Activated CD8-positive, alpha-beta T cell treated with anti-CD3 and anti-CD28 coated beads for 36 hours (primary cell): ENCODE measurements around the gene IGFALS. TPM values are rescaled to one million over a fixed set of nuclear protein-coding genes. Genes with fewer than 3 reads are reported as not detected.

Experiments
- ATAC-seq: fragments of 200-7000 bp; cut with Tn5 transposase; one replicate; pipeline ENCODE4 v1.10.0; 2021; ENCODE audit warnings: mild to moderate bottlenecking, moderate library complexity
- CTCF ChIA-PET: fragments of 350-600 bp; sonication (Branson Sonifier 250); formaldehyde crosslinking; loops from one replicate; lab custom pipeline; 2021; ENCODE audit warnings: antibody characterized with exemption; lab: Charles Lee
- POLR2A ChIA-PET: fragments of 350-600 bp; sonication (Branson Sonifier 250); formaldehyde crosslinking; loops from one replicate; lab custom pipeline; 2021; ENCODE audit warnings: antibody characterized with exemption; lab: Charles Lee
- DNase-seq: peaks from one replicate; pipeline ENCODE4 v3.0.0-alpha.2; 2020
- H3K27ac Mint-ChIP-seq: one replicate; pipeline ENCODE4 v1.8.0; 2021; ENCODE audit warnings: mild to moderate bottlenecking, mixed read lengths
- H3K27me3 Mint-ChIP-seq: one replicate; pipeline ENCODE4 v1.8.0; 2021; ENCODE audit warnings: mixed read lengths
- H3K36me3 Mint-ChIP-seq: one replicate; pipeline ENCODE4 v1.8.0; 2021; ENCODE audit warnings: low read depth, mixed read lengths
- H3K4me1 Mint-ChIP-seq: one replicate; pipeline ENCODE4 v1.8.0; 2021; ENCODE audit warnings: low read depth, mixed read lengths
- H3K4me3 Mint-ChIP-seq: one replicate; pipeline ENCODE4 v1.8.0; 2021; ENCODE audit warnings: mild to moderate bottlenecking, moderate library complexity, mixed read lengths
- H3K9me3 Mint-ChIP-seq: one replicate; pipeline ENCODE4 v1.8.0; 2021; ENCODE audit warnings: mixed read lengths
- intact Hi-C: fragments of 100-400 bp; cut with micrococcal nuclease; formaldehyde crosslinking; loops from one replicate; pipeline ENCODE4 v1.10.0; 2022
- total RNA-seq, 2 experiments: library from RNA; stranded (reverse); gene quantifications; one replicate each; pipeline ENCODE4 v1.2.3, GENCODE V29; 2021
- TF ChIP-seq, protein P1 (sequence below): fragments of 200-600 bp; IDR thresholded peaks from one replicate; pipeline ENCODE4 v1.8.0; 2022; ENCODE audit warnings: antibody characterized with exemption, mild to moderate bottlenecking

Gene IGFALS
- not detected for total RNA-seq

DNA sequence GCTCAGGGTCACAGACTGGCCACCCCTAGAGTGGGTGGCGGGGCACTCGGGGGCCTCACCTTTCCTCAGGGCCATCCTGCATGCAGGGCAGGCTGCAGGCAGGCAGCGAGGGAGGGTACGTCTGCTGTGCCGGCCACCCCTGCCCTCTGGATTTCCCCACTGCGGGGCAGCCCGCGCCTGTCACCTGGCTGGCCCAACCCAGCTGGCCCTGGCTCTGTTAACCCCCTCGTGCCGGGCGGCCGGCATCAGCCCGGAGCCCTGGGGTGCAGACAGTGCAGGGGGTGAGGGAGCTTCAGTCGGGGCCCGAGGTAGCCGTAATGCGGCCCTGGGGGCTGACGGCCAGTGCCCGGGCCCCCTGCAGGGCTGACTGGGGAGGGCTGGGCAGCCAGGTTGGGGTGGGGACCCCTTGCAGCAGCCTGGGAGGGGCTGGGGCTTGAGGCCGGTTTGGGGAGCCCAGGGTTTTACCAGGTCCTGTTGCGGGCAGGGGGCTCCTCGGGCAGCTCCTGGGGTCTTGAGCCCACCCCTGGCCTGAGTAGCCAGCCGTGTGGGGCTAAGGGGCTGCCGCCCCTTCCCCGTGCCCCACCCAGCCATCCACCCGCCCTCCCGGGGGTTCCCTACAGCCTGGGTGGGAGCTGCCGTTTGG lies at the start of gene IGFALS:
IGFALS (minus strand) TSS at position 128 of the 643 bp plus-strand sequence; CDS start at position 75, 53 bp downstream.
- DNase-seq: no peak
- Mint-ChIP-seq H3K9me3 (peaks cover 5% of the 10 kb centered on the region), H3K4me3 (no peak within 1 kb of the TSS), H3K36me3 (peaks cover 7% of the 10 kb centered on the region), H3K4me1 (no peaks in the 10 kb centered on the region), H3K27ac (no peak within 1 kb of the TSS), H3K27me3 (no peaks in the 10 kb centered on the region)
- intact Hi-C loops: no loop called here
- ATAC-seq: no peak
- POLR2A ChIA-PET: interaction anchor here (1.7 kb wide), 1 partner anchor 19 kb away, joined by 3 read pairs; no protein-coding TSS in a partner anchor
- TF ChIP-seq, protein P1, sequence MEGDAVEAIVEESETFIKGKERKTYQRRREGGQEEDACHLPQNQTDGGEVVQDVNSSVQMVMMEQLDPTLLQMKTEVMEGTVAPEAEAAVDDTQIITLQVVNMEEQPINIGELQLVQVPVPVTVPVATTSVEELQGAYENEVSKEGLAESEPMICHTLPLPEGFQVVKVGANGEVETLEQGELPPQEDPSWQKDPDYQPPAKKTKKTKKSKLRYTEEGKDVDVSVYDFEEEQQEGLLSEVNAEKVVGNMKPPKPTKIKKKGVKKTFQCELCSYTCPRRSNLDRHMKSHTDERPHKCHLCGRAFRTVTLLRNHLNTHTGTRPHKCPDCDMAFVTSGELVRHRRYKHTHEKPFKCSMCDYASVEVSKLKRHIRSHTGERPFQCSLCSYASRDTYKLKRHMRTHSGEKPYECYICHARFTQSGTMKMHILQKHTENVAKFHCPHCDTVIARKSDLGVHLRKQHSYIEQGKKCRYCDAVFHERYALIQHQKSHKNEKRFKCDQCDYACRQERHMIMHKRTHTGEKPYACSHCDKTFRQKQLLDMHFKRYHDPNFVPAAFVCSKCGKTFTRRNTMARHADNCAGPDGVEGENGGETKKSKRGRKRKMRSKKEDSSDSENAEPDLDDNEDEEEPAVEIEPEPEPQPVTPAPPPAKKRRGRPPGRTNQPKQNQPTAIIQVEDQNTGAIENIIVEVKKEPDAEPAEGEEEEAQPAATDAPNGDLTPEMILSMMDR: no peak
- CTCF ChIA-PET: no interaction called here

DNA sequence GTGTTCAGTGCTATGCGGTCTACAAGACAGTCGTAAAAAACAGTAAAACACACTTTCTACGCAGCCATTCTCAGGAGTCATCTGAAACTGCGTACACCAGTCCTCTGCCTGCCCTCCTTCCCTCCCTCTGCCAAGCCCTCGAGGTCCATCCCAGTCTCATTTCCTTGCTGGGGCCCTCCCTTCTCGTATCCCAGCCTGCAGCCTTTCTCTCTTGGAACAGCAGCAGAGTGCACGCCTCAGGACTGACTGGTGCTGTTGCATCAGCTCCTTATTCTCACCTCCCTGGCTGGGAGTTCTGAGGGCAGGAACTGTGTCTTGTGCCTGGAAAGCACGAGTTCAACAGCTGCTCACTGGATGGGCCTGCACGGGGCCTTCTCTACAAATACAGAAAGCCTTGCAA lies 46.0 kb upstream of the IGFALS start:
- DNase-seq (no peak), ATAC-seq (no peak)
- POLR2A ChIA-PET: no interaction called here
- Mint-ChIP-seq H3K4me3 (no peak overlapping the region), H3K36me3 (no peaks in the 10 kb centered on the region), H3K27ac (no peak overlapping the region), H3K9me3 (no peaks in the 10 kb centered on the region), H3K4me1 (no peaks in the 10 kb centered on the region), H3K27me3 (no peaks in the 10 kb centered on the region)
- CTCF ChIA-PET: no interaction called here
- intact Hi-C loops: no loop called here
- TF ChIP-seq, protein P1: no peak

DNA sequence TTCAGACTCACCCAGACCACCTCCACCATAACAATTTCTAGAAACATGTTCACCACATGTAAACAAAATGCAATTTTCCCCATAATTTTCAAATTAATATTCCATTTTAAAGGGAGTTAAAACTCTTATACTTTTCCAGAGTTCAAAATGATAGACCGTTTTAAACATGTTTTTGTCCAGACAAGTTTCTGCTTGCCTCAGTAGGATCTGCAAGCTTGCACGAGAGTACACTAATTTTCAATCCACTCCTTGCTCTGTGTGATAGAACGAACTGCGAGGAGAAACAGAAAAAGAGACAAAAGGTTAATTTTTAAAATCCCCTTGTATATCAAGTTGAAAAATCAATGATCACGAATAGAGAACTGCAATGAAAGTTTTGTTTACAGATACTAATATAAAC lies 40.6 kb upstream of the IGFALS start:
- Mint-ChIP-seq H3K27me3 (no peaks in the 10 kb centered on the region), H3K4me1 (peaks cover 12% of the 10 kb centered on the region), H3K27ac (no peak overlapping the region), H3K4me3 (no peak overlapping the region), H3K36me3 (peaks cover 2% of the 10 kb centered on the region), H3K9me3 (no peaks in the 10 kb centered on the region)
- intact Hi-C loops: no loop called here
- no peak for DNase-seq
- TF ChIP-seq, protein P1: no peak
- CTCF ChIA-PET: interaction anchor here (0.9 kb wide), 1 partner anchor 9 kb away, joined by 3 read pairs; no protein-coding TSS in a partner anchor
- POLR2A ChIA-PET: no interaction called here
- no peak for ATAC-seq

DNA sequence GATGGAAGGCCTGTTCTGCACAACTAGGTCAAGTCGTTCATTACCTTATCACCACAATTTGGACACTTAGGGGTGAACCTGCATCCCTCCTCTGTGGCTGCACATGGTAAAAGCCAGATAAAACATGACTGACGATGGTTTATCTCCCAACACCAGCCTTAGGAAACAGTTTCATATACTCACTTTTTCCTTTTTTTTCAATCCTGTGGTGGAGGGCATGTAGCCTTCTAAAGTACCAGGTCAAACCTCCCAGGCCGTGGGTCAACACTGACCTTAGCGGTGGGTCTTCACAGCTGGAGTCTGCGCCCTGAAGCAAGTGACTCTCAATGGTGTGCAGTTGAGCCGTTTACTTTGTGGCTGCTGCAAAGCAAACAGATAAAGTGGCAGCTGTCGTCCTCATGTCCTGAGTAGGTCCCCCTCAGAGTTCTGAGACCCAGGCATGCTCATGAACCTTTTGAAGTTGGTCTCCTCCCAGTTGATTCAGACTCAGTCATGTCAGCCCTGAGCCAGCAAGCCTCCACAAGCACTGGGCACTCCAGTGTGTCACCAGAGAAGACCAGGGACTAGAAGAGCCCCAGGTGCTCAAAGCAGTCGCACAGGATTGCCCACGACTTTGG lies 39.4 kb upstream of the IGFALS start:
- no peak overlapping the region for H3K4me3 Mint-ChIP-seq
- TF ChIP-seq, protein P1: no peak
- intact Hi-C loops: no loop called here

More for the DNA sequence above, 39.4 kb upstream of the IGFALS start:
- H3K27me3 Mint-ChIP-seq: no peaks in the 10 kb centered on the region
- H3K9me3 Mint-ChIP-seq: no peaks in the 10 kb centered on the region
- CTCF ChIA-PET: no interaction called here
- H3K27ac Mint-ChIP-seq: no peak overlapping the region
- POLR2A ChIA-PET: no interaction called here
- H3K4me1 Mint-ChIP-seq: peaks cover 22% of the 10 kb centered on the region
- peaks cover 2% of the 10 kb centered on the region for H3K36me3 Mint-ChIP-seq
- DNase-seq: no peak
- ATAC-seq: peak; percentile 20
